Stimulated activated memory B cell treated with anti-CD40 and anti-IgM and Interleukin-4, amounts not matched to agents 10 μg/mL and 1 μg/mL and 100 μg/mL, for 72 hours (primary cell): ENCODE measurements around the gene CCDC14.
"Not testable (repeated sequence)": the region's sequence is repeated elsewhere in the genome, so short reads cannot be mapped to it uniquely, and the experiment has no call there.

Experiments used
- ATAC-seq: fragments of 150-1000 bp; cut with Tn5 transposase; 2 replicates; pipeline ENCODE4 v1.10.0; 2021
- H3K27ac Mint-ChIP-seq: one replicate; pipeline ENCODE4 v1.8.0; 2022; ENCODE audit warnings: mild to moderate bottlenecking, mixed read lengths
- H3K27me3 Mint-ChIP-seq: one replicate; pipeline ENCODE4 v1.8.0; 2022; ENCODE audit warnings: mixed read lengths
- H3K36me3 Mint-ChIP-seq: one replicate; pipeline ENCODE4 v1.8.0; 2022; ENCODE audit warnings: mixed read lengths
- H3K4me1 Mint-ChIP-seq: one replicate; pipeline ENCODE4 v1.8.0; 2022; ENCODE audit warnings: mixed read lengths
- H3K4me3 Mint-ChIP-seq: one replicate; pipeline ENCODE4 v1.8.0; 2022; ENCODE audit warnings: mild to moderate bottlenecking, moderate library complexity, mixed read lengths
- H3K9me3 Mint-ChIP-seq: one replicate; pipeline ENCODE4 v1.8.0; 2022; ENCODE audit warnings: mixed read lengths

The CCDC14 gene, protein sequence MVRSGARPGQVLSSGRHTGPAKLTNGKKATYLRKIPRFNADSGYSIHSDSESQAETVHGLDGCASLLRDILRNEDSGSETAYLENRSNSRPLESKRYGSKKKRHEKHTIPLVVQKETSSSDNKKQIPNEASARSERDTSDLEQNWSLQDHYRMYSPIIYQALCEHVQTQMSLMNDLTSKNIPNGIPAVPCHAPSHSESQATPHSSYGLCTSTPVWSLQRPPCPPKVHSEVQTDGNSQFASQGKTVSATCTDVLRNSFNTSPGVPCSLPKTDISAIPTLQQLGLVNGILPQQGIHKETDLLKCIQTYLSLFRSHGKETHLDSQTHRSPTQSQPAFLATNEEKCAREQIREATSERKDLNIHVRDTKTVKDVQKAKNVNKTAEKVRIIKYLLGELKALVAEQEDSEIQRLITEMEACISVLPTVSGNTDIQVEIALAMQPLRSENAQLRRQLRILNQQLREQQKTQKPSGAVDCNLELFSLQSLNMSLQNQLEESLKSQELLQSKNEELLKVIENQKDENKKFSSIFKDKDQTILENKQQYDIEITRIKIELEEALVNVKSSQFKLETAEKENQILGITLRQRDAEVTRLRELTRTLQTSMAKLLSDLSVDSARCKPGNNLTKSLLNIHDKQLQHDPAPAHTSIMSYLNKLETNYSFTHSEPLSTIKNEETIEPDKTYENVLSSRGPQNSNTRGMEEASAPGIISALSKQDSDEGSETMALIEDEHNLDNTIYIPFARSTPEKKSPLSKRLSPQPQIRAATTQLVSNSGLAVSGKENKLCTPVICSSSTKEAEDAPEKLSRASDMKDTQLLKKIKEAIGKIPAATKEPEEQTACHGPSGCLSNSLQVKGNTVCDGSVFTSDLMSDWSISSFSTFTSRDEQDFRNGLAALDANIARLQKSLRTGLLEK

DNA sequence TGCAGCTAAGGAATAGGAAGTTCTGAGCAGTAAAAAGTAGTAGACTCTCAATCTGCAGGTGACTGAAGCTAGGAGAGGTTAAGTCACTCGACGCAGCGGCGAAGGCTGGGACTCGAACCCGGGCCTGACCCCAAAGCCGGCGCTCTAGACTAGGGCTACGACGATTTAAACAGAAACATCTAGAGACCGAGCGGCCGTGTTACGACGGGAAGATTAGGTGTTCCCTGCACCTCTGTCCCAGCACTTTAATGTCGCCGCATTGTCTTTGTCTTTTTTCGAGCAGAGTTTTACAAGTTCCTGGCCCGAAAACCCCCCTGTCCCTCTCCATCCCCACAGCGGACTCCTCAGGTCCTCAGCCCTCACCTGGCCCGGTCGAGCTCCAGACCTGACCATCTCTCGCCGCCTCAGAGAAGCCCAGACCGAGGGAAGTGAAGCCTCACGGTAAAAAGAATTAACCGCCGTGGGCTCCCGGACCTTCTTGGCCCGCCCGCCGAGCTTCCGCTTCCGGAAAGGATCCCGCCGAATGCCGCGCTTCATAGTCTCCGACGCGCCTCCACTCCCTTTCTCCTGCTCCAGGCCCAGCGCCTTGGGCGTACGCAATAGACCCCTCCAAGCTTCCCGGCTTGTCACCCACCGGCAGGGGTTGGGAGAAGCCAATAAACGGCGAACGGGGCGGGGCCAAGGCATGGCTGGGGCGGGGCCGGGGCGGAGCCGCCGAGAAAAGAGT, at the start of gene CCDC14:
Gene CCDC14 (minus strand): TSS at position 449 of the 727 bp plus-strand sequence. CDS start 56 bp downstream, at position 393.
- peak; percentile 91 for ATAC-seq
- no peaks in the 10 kb centered on the region for H3K27me3 Mint-ChIP-seq

DNA sequence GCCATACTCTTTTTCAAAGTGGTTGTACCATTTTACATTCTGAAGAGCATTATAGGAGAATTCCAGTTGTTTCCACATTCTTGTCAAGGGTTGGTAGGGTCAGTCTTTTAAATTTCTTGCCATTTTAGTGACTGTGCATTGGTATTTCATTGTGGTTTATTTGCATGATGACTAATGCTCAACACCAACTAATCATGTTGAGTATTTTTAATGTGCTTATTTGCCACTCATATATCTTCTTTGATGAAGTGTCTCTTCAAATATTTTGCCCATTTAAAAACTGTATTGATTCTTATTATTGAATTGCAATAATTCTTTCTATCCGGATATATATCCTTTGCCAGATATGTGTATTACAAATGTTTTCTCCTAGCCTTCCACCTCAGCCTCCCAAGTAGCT, 47.3 kb upstream of the CCDC14 start:
- H3K27me3 Mint-ChIP-seq = peaks cover 59% of the 10 kb centered on the region
- not testable (repeated sequence) for H3K4me1 Mint-ChIP-seq, H3K27ac Mint-ChIP-seq, ATAC-seq, H3K36me3 Mint-ChIP-seq, H3K9me3 Mint-ChIP-seq, H3K4me3 Mint-ChIP-seq

More for the DNA sequence above, at the start of gene CCDC14:
- Mint-ChIP-seq H3K36me3 (no peaks in the 10 kb centered on the region), H3K4me1 (peaks cover 13% of the 10 kb centered on the region), H3K27ac (peak within 1 kb of the TSS; percentile 91), H3K9me3 (no peaks in the 10 kb centered on the region), H3K4me3 (peak within 1 kb of the TSS; percentile 97)

DNA sequence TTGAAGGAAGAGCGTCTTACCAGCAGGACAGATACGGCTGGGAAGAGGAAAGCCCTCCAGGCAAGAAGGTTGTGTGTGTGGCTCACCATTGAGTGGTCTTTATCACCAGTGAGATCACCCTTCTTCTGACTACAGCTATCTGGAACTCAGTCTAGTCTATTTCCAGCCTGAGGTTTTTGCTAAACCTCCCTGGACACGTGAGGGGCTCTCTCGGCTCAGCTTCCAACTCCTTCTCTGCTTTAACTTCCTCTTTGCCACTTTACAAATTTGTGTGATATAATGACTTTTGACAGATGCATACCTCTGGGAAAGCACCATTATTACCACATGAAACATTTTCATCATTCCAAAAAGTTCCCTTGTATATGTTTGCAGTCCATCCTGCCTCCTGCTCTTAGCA, 46.2 kb upstream of the CCDC14 start:
- Mint-ChIP-seq H3K9me3 (no peaks in the 10 kb centered on the region), H3K36me3 (no peaks in the 10 kb centered on the region), H3K4me1 (no peaks in the 10 kb centered on the region), H3K27me3 (peaks cover 68% of the 10 kb centered on the region), H3K4me3 (no peak overlapping the region), H3K27ac (no peak overlapping the region)
- peak; percentile 64 for ATAC-seq

DNA sequence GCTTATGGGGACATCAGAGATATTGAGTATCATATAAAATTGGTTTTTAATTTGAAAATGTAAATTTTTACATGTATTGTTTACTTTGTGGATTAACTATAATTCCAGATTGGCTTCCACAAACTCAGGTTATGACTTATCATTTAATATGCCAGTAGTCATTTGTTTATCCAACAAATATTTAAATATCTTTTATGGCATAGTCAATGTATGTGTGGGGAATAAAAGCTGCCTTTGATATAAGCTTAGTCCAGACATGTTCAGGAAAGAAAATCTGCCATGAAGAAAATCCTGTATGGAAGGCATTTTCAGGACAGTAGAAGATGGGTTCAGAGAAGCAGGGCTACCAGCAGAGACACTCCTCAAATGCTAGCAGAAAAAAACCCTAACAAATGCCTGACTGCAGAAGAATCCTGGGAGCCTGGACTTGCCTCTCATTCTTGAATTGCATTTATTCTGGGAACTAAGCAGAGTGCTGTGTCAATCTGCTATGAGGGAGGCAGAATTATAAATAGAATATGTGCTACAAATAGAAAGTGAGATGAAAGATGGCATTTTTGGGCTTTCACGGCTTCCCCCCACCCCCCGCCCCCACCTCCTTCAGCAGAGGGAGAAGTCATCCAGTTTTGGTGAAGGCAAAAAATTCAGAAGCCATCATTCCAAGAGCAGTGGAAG, 41.5 kb upstream of the CCDC14 start:
- H3K27ac Mint-ChIP-seq, H3K36me3 Mint-ChIP-seq, H3K4me1 Mint-ChIP-seq, H3K9me3 Mint-ChIP-seq, ATAC-seq, H3K4me3 Mint-ChIP-seq: not testable (repeated sequence)
- peaks cover 66% of the 10 kb centered on the region for H3K27me3 Mint-ChIP-seq

DNA sequence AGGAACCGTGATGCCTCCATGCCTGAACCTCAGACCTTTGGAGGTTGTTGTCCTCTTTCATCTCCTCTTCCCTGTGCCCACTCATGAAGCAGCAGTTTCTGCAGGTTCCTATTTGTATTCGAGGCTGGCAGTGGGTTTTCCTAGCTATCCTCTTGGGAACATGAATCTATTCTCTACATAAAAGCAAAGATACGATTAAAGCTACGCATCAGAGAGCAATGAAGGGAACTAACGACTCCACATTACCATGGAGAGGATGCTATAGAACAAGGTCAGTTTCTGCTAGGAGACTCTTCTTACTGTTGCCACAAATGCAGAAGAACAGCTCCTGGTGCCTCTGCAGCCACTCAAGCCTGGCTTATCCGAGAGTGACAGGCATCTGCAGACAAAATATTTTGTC, 40.3 kb upstream of the CCDC14 start:
- H3K27ac Mint-ChIP-seq, H3K4me3 Mint-ChIP-seq, H3K36me3 Mint-ChIP-seq, ATAC-seq, H3K4me1 Mint-ChIP-seq, H3K9me3 Mint-ChIP-seq: not testable (repeated sequence)
- peaks cover 58% of the 10 kb centered on the region for H3K27me3 Mint-ChIP-seq

DNA sequence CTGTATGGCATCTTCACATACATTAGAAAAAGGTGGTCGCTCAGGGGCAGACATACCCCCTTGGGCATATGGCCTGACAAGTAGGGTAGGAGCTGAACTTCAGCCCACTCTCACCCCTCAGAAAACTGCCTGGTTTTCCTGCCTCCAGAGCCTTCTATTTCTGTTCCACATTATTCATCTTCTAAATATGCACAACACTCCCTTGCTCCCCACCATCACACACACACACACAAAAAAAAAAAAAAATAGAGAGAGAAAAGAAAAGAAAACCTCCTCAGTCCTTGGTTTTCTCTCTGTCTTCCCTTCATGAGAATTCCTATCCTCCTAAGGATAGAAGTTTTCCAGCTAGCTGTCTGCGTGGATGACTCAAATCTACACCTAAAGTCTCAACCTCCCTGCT, 36.5 kb upstream of the CCDC14 start:
- Mint-ChIP-seq H3K27ac (no peak overlapping the region), H3K9me3 (peaks cover 3% of the 10 kb centered on the region), H3K27me3 (peaks cover 22% of the 10 kb centered on the region), H3K4me3 (no peak overlapping the region), H3K4me1 (no peaks in the 10 kb centered on the region), H3K36me3 (no peaks in the 10 kb centered on the region)
- ATAC-seq = no peak

DNA sequence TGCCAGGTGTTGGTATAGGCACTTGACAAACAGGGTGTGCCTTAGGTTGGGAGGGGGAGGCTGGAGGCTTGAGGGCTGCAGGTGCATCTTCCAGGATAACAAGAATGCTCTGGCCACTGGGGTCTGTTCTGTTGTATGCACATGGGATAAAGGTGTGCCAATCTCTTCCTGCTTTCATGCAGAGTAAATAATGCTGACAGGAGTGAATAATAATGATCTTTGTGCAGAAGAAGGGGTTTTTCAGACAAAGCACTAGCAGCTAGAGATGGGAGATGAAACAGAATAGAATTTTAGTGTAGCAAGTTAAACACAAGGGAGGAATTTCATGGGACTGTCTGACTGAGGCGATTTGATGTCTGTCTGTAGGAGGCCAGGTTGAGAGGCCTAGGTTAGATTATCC, 32.8 kb upstream of the CCDC14 start:
- ATAC-seq = no peak
- no peak overlapping the region for H3K4me3 Mint-ChIP-seq
- peaks cover 36% of the 10 kb centered on the region for H3K27me3 Mint-ChIP-seq
- no peak overlapping the region for H3K27ac Mint-ChIP-seq
- no peaks in the 10 kb centered on the region for H3K36me3 Mint-ChIP-seq
- H3K4me1 Mint-ChIP-seq = no peaks in the 10 kb centered on the region
- H3K9me3 Mint-ChIP-seq = peaks cover 3% of the 10 kb centered on the region

DNA sequence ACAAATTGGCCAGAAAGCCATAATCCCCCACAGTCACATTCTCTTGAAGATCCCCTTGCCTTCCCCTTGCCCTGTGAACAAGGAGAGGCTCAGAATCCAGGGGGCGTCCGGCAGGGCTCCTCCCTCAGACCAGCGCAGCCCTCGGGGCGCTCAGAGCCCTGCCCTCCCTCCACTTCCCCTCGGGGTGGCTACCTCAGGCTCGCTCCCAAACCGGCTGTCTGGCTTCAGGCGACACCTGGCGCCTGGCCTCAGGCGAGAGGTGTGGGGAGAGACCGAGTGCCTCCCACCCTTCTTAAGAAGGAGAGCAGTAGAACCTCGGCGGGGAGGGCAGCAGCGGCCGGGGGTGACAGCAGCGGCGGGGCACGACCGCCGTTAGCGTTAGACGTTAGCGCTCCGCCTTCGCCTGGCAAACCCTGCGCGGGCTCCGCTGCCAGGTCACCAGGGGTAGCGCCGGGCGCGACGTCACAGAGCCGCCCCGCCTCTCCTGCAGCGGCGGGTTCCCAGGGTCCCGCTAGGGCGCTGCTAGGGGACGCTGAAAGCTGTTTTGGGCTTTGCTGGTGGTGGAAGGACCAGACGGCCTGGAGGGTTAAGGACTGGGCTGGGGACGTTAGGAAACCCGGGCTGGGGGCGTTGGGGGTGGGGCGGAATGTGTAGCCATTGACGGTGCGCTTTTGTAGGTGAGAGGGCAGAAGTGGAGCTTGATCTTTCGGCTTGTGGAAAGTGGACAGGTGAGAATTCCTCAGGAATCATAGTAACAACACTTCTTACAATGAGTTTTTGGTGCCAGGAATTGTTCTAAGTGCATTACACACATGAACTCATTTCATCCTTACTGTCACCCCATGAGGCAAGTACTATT, 30.9 kb upstream of the CCDC14 start, which contains the start of gene ROPN1:
Gene ROPN1 (minus strand): TSS at position 395 of the 859 bp plus-strand sequence. CDS start 11,643 bp downstream, outside the sequence.
- not testable (repeated sequence) for H3K36me3 Mint-ChIP-seq, H3K9me3 Mint-ChIP-seq, H3K4me3 Mint-ChIP-seq, H3K4me1 Mint-ChIP-seq, H3K27ac Mint-ChIP-seq
- peak; percentile 85 for ATAC-seq
- H3K27me3 Mint-ChIP-seq = peaks cover 39% of the 10 kb centered on the region

DNA sequence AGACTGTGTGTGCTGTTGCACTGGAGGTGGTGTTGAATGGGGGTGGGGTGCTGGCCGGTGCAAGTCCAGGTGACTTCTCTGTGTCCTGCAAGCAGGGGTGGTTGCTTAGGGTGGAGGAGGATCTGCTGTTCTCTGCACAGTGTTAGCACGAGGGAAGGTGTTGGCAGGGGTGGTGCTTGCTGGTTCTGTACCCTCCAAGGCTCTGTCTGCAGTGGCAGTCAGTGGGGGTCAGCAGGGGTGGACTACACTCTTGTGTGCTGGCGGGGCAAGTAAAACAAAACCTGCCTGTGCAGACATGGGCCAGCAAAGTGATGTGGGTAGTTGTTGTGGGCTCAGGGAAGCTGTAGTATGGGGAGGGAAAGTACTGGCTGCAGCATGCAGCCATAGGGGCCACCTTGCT, 25.4 kb upstream of the CCDC14 start:
- Mint-ChIP-seq H3K27ac (no peak overlapping the region), H3K27me3 (peaks cover 65% of the 10 kb centered on the region), H3K36me3 (no peaks in the 10 kb centered on the region), H3K4me1 (no peaks in the 10 kb centered on the region), H3K9me3 (no peaks in the 10 kb centered on the region), H3K4me3 (no peak overlapping the region)
- peak; percentile 40 for ATAC-seq

DNA sequence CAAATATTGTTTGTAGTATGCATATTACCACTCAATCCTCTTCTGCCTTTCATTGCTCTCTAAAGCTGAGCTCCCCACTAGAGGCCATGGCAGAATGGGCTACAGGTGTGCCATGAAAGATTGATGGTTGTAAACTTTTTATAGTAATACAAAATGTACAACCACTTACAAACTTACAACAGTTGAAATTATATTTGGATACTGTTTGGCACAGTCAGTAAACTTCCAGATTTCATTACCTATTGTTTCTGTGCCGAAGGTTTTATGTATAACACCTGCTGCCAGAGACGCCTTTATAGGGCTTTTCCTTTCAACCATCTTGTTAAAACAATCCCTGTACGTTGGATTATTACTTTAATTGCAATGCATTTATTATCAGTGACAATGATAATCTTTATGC, 23.9 kb upstream of the CCDC14 start:
- no peaks in the 10 kb centered on the region for H3K4me1 Mint-ChIP-seq
- H3K4me3 Mint-ChIP-seq = no peak overlapping the region
- no peak for ATAC-seq
- no peaks in the 10 kb centered on the region for H3K36me3 Mint-ChIP-seq
- H3K9me3 Mint-ChIP-seq = no peaks in the 10 kb centered on the region
- H3K27ac Mint-ChIP-seq = no peak overlapping the region
- H3K27me3 Mint-ChIP-seq = peaks cover 62% of the 10 kb centered on the region

DNA sequence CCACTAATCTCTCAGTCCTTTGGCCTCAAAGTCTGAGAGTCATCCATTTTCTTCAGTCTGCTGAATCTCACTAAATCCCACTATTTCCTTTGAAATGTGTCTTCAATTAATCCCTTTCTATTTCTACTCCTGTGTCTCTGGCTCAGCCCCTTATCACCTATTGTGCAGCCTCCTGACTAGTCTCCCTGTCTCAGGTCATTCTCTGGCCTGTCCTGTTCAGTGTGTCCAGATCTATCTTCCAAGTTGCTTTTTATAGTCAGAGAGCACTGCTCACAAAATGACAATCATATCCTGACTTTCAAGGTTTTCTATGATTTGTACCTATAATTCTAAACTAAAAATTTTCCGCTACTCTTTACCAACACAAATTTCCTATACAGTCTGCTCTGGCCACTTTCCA, 23.3 kb upstream of the CCDC14 start:
- H3K27ac Mint-ChIP-seq = no peak overlapping the region
- H3K27me3 Mint-ChIP-seq = peaks cover 62% of the 10 kb centered on the region
- H3K4me3 Mint-ChIP-seq = no peak overlapping the region

DNA sequence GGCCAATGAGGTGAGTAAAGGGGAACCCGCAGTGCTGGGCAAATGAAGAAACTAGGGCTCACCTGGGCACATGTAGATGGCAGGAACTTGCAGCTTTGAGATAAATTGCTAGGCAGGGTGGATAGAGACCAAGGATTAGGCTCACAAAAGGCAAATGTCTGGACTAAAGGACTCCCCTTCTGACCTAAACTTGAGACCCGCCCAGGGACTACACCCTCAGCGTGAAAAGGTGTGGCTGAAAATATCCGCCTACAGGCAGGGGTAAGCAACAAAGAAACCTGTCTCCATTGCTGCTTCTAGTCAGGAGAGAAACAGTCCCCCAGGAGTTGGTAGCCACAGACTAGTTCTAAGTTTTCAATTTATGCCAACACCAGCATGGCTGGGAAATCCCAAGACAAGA, 20.3 kb upstream of the CCDC14 start:
- H3K4me1 Mint-ChIP-seq, ATAC-seq, H3K27ac Mint-ChIP-seq, H3K36me3 Mint-ChIP-seq, H3K9me3 Mint-ChIP-seq, H3K4me3 Mint-ChIP-seq: not testable (repeated sequence)
- peaks cover 47% of the 10 kb centered on the region for H3K27me3 Mint-ChIP-seq

More for the DNA sequence above, 23.3 kb upstream of the CCDC14 start:
- H3K4me1 Mint-ChIP-seq = no peaks in the 10 kb centered on the region
- no peaks in the 10 kb centered on the region for H3K9me3 Mint-ChIP-seq
- no peak for ATAC-seq
- no peaks in the 10 kb centered on the region for H3K36me3 Mint-ChIP-seq

DNA sequence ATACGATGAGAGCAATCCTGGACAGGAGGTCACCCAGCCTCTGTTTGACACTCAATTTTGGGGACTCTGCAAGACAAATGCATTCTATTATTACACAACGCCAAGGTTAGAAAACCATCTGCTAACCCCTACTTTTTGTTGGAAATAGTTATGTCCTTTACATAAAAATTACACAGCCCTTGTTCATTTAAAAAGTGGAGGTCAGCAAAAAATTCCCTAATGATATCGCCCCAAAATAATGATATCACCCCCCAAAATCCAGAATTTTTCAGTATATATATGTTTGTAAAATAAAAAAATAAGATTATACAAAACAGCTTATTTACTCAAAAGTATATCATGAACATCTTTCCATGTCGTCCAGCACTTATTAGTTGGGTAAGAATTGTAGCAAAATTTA, 19.5 kb upstream of the CCDC14 start:
- H3K36me3 Mint-ChIP-seq = no peaks in the 10 kb centered on the region
- H3K9me3 Mint-ChIP-seq = no peaks in the 10 kb centered on the region
- no peak overlapping the region for H3K27ac Mint-ChIP-seq
- H3K4me3 Mint-ChIP-seq = no peak overlapping the region
- peaks cover 47% of the 10 kb centered on the region for H3K27me3 Mint-ChIP-seq
- ATAC-seq = no peak
- H3K4me1 Mint-ChIP-seq = no peaks in the 10 kb centered on the region
